Measurements from ENCODE around the gene ZNF609.

The ZNF609 gene, protein sequence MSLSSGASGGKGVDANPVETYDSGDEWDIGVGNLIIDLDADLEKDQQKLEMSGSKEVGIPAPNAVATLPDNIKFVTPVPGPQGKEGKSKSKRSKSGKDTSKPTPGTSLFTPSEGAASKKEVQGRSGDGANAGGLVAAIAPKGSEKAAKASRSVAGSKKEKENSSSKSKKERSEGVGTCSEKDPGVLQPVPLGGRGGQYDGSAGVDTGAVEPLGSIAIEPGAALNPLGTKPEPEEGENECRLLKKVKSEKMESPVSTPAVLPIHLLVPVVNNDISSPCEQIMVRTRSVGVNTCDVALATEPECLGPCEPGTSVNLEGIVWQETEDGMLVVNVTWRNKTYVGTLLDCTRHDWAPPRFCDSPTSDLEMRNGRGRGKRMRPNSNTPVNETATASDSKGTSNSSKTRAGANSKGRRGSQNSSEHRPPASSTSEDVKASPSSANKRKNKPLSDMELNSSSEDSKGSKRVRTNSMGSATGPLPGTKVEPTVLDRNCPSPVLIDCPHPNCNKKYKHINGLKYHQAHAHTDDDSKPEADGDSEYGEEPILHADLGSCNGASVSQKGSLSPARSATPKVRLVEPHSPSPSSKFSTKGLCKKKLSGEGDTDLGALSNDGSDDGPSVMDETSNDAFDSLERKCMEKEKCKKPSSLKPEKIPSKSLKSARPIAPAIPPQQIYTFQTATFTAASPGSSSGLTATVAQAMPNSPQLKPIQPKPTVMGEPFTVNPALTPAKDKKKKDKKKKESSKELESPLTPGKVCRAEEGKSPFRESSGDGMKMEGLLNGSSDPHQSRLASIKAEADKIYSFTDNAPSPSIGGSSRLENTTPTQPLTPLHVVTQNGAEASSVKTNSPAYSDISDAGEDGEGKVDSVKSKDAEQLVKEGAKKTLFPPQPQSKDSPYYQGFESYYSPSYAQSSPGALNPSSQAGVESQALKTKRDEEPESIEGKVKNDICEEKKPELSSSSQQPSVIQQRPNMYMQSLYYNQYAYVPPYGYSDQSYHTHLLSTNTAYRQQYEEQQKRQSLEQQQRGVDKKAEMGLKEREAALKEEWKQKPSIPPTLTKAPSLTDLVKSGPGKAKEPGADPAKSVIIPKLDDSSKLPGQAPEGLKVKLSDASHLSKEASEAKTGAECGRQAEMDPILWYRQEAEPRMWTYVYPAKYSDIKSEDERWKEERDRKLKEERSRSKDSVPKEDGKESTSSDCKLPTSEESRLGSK (N-terminal part only)

GRCh38 chr15:64460206-64460723 is at the start of gene ZNF609:
ZNF609 (plus strand) TSS chr15:64460578; CDS start chr15:64499420, 38,842 bp downstream.
- TF ChIP-seq, protein P1, sequence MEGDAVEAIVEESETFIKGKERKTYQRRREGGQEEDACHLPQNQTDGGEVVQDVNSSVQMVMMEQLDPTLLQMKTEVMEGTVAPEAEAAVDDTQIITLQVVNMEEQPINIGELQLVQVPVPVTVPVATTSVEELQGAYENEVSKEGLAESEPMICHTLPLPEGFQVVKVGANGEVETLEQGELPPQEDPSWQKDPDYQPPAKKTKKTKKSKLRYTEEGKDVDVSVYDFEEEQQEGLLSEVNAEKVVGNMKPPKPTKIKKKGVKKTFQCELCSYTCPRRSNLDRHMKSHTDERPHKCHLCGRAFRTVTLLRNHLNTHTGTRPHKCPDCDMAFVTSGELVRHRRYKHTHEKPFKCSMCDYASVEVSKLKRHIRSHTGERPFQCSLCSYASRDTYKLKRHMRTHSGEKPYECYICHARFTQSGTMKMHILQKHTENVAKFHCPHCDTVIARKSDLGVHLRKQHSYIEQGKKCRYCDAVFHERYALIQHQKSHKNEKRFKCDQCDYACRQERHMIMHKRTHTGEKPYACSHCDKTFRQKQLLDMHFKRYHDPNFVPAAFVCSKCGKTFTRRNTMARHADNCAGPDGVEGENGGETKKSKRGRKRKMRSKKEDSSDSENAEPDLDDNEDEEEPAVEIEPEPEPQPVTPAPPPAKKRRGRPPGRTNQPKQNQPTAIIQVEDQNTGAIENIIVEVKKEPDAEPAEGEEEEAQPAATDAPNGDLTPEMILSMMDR (IDR thresholded peaks at IDR 0.05; ENCODE audit: low read length, missing control alignments): no peak
- peak; percentile 96 for DNase-seq (ENCODE audit: low read depth)
- peak within 1 kb of the TSS; percentile 74 for H3K4me3 ChIP-seq (replicated peaks; ENCODE audit: low read depth, low read length)

DNA sequence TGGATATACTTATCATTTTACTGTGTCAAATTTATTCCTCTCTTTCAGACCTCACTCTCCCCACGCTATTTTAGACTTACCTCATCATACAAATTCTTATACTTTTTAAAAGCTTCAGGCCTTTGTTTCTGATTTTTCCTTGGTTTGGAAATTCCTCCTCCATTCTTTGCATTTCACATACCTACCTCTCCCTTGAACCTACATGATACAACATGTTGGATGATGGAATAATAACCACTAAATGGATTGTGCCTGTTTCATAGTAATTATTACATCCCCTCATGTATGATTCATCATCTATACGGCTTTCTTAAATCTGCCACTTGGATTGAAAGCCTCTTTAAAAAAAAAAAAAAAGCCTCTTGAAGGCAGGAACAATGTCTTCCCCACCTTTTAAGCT is 48.2 kb upstream of the ZNF609 start:
- no peak overlapping the region for H3K4me3 ChIP-seq (replicated peaks; ENCODE audit: low read depth, low read length)
- TF ChIP-seq, protein P1 (IDR thresholded peaks at IDR 0.05; ENCODE audit: low read length, missing control alignments): no peak
- no peak for DNase-seq (ENCODE audit: low read depth)

- H3K4me3 ChIP-seq (replicated peaks; ENCODE audit: low read depth, low read length): no peak overlapping the region
- TF ChIP-seq, protein P1 (IDR thresholded peaks at IDR 0.05; ENCODE audit: low read length, missing control alignments): no peak
- no peak for DNase-seq (ENCODE audit: low read depth)
Measured at GRCh38 chr15:64422697-64423096, 37.7 kb upstream of the ZNF609 start.

DNA sequence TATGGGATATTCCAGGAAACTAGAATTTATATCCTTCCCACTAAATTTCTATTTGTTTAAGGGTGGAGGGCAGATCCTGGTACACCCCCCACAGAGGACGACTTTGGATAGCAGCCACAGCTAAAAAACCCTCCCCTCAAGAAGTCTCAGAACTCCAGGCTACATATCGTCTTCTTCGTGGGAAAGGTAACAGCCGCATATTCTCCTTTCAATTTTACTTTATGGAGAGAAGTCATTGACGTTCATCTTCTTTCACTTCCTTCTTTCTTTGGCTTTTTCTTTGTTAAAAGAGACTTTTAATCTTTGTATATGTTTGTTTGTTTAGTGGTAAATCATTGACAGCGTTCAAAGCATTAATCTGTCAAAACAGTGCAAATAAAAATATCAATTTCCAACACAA is 36.4 kb upstream of the ZNF609 start:
- TF ChIP-seq, protein P1 (IDR thresholded peaks at IDR 0.05; ENCODE audit: low read length, missing control alignments): no peak
- no peak for DNase-seq (ENCODE audit: low read depth)

DNA sequence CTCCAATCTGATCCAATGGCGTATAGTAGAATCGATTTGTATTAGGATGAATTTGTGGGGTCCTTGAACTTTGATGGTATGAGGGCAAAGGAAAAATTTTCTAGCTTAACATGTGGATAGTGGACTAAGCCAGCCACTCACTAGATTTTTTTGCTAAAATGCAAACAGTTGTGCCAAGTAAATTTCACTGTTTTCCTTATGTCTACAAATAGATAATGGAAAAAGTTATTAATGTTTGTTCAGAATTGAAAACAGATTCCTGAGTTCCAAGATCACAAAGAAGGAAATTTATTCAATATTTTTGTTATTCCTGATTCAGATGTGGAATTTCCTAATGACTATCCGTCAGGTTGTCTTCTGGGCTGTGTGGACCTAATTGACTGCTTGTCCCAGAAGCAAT is 35.2 kb upstream of the ZNF609 start:
- TF ChIP-seq, protein P1 (IDR thresholded peaks at IDR 0.05; ENCODE audit: low read length, missing control alignments): no peak
- DNase-seq (ENCODE audit: low read depth): no peak
- H3K4me3 ChIP-seq (replicated peaks; ENCODE audit: low read depth, low read length): no peak overlapping the region

More for the DNA sequence above, 36.4 kb upstream of the ZNF609 start:
- no peak overlapping the region for H3K4me3 ChIP-seq (replicated peaks; ENCODE audit: low read depth, low read length)

- TF ChIP-seq, protein P1 (IDR thresholded peaks at IDR 0.05; ENCODE audit: low read length, missing control alignments): peak; percentile 35
- DNase-seq (ENCODE audit: low read depth): peak; percentile 76
- no peak overlapping the region for H3K4me3 ChIP-seq (replicated peaks; ENCODE audit: low read depth, low read length)
Measured at GRCh38 chr15:64426845-64427465, 33.4 kb upstream of the ZNF609 start.
